Left hindlimb (tissue), 1 donor: ENCODE results near the gene DNAJB2.
A peak's percentile ranks its signal among the peaks of the same experiment; 100 is the strongest.
"Not testable (repeated sequence)": the region's sequence is repeated elsewhere in the genome, so short reads cannot be mapped to it uniquely, and the experiment has no call there.

Source experiments
- DNase-seq: peaks from one replicate; pipeline ENCODE4 v3.0.0-alpha.2; 2018

The DNAJB2 gene

GRCh38 chr2:219306047-219306446, 26.9 kb downstream of the DNAJB2 start:
- no peak for DNase-seq

- DNase-seq = peak; percentile 60
These were observed 29.3 kb downstream of the DNAJB2 start for GRCh38 chr2:219308142-219309101.

GRCh38 chr2:219309278-219309677, 30.1 kb downstream of the DNAJB2 start, which contains the start of gene PTPRN:
TSS of gene PTPRN (minus strand) at chr2:219309401. CDS start at chr2:219309332, 69 bp downstream.
- DNase-seq = no peak

- not testable (repeated sequence) for DNase-seq
These were observed 33.6 kb downstream of the DNAJB2 start for GRCh38 chr2:219312683-219313263.

GRCh38 chr2:219314804-219315468, 35.8 kb downstream of the DNAJB2 start:
- no peak for DNase-seq

- no peak for DNase-seq
These were observed 44.3 kb downstream of the DNAJB2 start for GRCh38 chr2:219323434-219323833.

- DNase-seq = no peak
These were observed 46.0 kb downstream of the DNAJB2 start for GRCh38 chr2:219325136-219325535.

GRCh38 chr2:219325657-219326315, 46.6 kb downstream of the DNAJB2 start:
- no peak for DNase-seq

- no peak for DNase-seq
These were observed 48.6 kb downstream of the DNAJB2 start for GRCh38 chr2:219327719-219328118.

GRCh38 chr2:219331560-219332213, 52.5 kb downstream of the DNAJB2 start:
- DNase-seq = peak; percentile 51

GRCh38 chr2:219332542-219332941, 53.4 kb downstream of the DNAJB2 start, which contains the start of gene RESP18:
TSS of gene RESP18 (minus strand) at chr2:219332744.
- no peak for DNase-seq

- no peak for DNase-seq
These were observed 54.9 kb downstream of the DNAJB2 start for GRCh38 chr2:219334076-219334475.

- no peak for DNase-seq
These were observed 56.2 kb downstream of the DNAJB2 start for GRCh38 chr2:219335373-219335786.
